ENCODE measurements around the gene EHD4.

Gene EHD4

DNA sequence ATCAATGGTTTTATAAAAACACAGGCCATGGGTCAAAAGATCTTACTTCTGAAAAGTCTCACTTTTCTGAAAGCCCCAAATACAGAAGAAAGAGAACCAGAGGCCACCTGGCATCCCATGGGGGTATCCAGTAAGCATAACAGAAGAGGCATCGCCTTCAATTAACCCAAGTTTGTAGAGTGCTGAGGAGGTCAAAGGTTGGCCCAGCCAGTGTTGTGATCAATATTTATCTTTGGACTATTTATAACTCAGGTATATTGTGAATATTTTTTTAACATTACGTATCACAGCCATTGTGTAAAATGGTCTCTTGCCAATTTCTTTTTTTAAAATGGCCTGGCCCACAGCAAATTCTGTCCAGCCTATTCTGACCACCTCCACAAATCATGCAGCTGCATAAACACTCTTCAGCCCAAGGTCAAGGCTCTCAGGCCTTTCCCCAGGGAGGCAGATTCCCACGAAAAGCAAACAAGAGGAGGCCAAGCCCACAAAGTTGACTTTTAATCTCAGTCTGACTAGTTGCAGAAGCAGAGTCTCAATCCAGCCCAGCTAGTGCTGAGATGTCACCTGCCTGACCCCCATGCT, 52.3 kb downstream of the EHD4 start:
- no peak for DNase-seq (ENCODE audit: low read depth in 2 of 2)

DNA sequence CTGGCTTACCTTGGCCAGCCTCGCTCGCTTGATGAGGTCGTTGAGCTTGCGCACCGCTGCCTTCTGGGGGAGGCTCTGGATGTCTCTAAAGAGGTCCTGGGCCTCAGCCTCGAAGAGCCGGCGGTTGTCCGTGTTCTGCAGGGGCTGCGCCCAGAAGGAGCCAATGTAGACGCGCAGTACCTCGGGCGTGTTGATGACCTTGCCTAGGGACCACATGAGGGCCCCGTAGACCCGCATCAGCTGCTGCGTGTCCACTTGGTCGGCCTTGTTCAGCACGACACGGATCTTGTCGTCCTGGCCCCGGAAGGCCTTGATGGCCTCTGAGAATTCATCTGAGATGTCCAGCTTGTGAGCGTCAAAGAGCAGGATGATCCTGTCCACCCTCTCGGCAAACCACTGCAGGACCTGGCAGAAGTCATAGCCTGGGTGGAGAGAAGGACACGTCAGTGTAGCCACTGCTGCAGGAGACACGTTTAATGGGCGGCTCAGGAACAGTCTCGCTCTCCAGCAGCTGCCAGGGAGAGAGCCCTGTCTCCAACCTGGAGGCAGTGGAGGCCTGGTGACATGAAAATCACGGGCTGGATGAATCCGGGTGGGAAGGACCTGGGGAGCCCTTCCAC, 53.0 kb downstream of the EHD4 start:
- DNase-seq (ENCODE audit: low read depth in 2 of 2): no peak

DNA sequence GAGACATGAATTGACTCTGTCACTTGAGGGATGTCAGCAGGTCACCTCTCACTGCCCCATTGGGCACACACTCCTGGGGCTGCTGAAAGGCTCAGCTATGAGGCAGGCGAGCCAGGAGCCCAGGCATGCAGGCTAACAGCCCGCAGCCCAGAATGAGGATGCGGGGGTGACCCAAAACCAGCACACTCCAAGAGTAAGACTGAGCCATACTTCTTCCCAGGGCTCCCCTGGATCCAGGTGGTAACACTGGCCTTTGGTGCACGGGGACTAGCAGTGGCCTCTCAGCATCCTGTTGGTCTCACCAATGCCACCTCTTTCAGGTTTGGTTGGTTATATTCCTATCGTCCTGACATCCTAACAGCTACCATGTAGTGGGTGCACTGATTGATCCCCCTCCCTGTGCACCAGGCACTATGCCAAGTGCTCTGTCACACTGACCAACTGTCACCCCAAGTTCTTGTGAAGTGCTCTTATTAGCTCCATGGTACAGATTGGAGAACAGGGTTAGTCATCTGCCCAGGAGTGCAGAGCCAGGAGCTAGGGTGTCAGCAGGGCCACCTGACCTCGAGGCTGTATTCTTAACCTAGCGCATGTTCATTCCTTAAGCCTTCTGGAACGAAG, 53.7 kb downstream of the EHD4 start:
- DNase-seq (ENCODE audit: low read depth in 2 of 2): no peak

DNA sequence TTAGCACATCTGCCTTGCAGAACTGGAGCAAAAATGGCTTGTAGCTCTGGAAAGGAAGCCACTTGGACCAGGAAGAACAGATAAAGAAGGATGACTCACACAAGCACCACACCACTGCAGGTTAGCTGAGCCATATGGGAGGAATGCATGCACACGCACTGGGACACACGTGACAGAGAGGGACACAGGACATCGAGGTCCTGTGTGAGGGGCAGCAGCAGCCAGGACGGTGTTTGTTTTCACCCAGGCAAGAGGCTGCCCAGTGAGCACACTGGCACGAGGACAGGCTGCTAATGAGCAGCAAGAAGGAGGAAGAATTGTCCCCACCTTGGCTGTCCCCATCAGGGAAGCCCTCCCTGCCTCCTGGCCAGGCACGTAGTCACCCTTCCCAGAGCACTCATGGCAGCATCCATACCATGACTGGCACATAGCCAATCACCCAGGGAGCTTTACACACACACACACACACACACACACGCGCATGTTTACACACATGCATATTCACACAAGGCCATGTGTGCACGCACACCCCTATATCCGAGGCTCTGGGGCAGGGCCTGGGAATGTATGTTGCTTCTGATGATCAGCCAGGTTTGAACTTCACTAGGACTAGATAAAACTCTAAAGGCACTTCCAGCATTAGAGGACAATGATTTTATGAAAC, 54.5 kb downstream of the EHD4 start:
- DNase-seq (ENCODE audit: low read depth in 2 of 2): no peak

DNA sequence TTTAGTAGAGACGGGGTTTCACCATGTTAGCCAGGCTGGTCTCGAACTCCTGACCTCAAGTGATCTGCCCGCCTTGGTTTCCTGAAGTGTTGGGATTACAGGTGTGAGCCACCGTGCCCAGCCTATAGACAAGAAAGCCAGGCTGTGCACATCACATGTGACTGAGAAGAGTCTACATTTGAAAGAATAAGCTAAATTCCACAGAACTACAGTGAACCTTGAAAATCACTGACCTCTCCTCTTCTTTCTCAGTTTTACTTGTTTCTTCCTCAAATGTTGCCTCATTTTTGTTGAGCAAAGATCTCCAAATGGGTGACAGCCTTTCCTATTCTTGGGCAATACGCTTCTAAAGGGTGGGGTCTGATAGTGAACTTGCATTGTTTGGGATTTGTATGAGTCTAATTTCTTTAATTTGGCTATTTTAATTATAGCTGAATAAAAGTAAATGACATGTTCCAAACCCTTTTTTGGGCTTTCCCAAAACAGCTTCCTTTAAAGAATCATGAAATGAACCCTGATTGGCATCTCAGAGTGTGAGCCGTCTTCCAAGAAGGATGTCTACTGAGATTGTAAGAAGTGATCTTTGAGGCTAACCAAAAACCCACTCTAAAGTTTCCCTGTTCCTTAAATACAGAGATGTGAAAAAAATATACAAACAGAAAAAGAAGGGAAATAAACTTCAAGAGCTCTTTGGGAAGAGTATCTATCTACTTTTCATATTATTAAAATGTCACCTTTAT, 56.9 kb downstream of the EHD4 start:
- no peak for DNase-seq (ENCODE audit: low read depth in 2 of 2)

DNA sequence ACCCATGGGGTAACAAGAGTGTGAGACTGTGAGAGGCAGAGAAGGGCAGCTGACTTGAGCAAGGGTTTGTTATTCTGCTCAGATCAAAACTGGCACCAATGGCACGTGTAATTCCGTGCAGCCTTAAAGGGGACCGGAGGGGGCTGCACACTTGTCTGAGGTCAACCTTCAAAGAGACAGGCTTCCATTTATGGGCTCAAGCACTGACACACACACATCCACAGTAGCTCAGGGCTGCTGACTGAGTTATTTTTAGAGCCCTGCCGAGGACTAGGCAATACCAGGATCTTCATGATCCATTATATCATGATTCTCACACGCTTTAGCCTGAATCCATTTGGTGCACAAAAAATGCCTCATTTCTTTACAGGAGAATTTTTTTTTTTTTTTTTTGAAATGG, 57.9 kb downstream of the EHD4 start:
- no peak for DNase-seq (ENCODE audit: low read depth in 2 of 2)

DNA sequence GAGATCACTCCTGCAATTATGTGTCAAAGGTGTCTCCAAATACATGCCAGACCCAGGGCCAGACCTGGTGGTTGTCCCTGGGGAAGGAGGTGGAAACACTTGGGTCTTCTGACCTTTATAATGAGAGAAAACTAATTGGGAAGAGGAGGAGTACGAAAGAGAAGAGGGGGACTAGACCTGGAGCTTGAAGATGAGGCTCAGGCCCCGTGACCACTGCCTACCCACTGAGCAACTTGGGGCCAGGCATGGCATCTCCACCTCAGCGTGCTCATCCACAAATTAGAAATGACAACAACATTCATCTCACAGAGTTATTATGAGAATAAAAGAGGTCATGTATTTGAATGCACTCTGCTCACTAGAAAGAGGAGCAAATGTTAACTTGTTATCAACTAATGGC, 59.1 kb downstream of the EHD4 start:
- no peak for DNase-seq (ENCODE audit: low read depth in 2 of 2)

DNA sequence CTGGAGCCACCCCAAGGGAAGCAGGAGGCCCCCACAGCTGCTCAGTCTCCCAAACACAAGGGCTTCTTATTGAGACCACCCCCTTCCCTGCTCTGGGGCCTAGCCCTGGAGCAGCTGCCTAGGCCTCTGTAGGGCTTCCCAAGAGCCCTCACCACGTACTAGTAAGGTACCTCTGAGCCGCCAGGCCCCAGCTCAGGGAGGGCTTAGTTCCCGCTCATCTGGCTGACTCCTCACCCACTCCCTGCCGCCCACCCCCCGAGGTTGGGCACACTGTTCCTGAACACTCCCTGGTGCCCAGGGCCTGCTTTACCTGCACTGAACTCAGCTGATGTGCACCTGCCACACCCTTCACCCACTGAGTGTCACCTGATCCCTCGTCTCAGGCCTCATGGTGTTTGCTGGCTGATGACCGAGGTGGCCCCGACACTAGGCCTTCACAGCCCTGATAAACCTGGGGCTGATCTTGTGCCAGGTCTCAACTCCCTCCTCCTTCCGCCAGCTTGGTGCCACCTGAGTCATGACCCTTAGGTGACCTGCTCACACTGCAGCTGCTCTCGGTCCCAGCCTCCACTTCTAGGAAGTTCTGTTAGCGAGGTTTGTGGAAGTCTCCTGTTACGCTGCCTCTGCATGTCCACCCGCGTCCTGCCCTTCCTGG, 60.5 kb downstream of the EHD4 start:
- DNase-seq (ENCODE audit: low read depth in 2 of 2): no peak

DNA sequence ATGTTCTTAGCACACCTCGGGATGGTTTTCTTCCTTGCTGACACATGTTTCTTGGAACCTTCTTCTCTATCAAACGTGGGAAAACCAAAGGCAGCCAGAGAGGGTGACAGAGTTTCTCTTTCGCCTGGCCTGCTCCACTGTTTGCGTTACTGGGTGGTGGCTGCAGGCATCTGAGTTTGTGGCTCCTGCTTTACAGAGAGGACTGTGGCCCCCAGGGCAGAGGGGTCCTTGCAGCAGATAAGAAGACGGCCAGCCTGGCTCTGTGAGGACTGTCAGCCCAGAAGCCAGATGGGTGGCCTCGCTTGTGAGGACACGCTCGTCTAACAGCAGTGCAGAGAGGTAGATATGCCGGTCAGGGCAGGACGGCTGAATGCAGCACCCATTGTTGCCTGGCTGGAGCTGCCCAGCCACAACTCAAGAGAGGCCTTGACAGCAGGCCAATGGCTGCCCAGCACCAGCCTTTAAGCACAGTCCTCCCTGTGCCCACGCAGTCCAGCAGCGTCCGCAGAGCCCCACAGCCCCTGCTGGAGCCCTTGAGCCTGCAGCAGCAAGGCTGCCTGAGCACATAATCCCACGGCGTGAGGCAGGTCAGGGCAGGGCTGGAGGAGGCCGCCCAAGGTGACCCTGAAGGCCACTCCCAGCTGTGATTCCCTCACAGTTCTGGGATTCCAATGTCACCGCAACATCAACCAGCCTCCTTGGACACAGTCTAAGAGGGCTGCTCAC, 63.5 kb downstream of the EHD4 start:
- no peak for DNase-seq (ENCODE audit: low read depth in 2 of 2)

DNA sequence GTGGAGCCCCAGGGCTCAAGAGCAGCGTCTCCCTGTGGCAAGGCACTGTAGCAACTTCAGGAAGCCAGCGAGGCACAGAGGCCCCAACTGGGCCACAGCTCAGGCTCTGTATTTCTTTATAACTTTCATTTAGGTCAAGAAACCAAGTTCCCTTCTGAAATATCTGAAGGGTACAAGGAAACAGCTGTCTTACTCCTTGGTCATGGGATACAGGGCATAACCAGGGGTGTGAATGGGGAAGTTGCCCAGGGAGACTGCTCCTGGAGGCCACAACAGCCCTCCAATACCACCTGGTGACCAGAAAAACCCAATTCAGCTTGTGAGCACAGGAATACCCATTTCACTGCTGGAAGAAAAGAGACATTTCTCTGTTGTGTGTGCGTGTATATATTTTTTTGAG, 65.2 kb downstream of the EHD4 start:
- DNase-seq (ENCODE audit: low read depth in 2 of 2): no peak

DNA sequence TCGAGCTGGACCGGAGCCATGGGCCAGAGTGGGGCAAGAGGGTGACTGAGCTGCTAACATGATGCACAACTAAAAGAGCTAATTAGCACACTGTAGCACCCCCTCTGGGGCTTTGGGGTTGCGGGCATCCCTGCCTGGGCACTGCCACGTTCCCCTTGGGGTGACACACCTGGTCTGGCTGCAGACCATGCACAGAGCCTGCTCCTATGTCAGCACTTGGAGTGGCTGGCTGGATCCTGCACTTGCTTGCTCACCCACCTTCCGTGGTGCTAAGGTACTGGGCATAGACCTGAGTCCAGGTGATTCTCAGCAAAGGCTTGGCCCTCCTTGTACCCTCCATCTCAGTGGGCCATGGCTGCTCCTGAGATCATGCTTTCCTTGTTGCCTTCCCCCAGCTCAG, 65.7 kb downstream of the EHD4 start:
- DNase-seq (ENCODE audit: low read depth in 2 of 2): no peak

DNA sequence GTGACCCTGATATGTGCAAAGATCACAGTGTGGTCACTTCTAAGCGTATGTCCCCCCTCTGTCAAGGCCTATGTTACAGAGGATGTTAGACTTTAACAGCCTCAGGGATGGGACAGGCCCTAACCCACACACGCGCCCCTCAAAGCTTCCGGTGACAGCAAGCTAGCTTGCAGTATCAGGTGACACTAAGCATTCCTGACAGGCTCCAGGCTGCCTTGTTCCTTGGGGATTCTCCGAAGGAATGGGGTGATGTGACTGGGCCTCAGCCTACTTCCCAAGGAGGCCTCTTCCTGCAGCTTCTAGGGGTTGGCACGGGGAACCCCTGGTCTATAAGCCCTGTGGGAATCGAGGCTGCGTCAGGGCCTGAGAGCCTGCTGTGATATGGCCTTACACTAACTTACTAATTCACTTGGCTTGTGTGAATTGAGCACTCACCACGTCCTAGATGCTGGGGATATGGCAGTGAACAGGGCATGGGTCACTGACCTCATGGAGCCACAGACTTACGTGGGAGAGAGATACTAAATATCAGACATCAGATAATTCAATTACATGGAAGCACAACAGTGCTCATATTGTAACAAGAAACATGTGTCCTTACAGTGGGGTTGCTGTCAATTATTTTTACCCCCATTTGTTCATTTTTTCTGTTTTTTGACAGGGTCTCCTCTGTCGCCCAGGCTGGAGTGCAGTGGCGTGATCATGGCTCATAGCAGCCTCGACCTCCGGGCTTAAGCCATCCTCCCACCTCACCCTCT, 67.1 kb downstream of the EHD4 start:
- DNase-seq (ENCODE audit: low read depth in 2 of 2): no peak

DNA sequence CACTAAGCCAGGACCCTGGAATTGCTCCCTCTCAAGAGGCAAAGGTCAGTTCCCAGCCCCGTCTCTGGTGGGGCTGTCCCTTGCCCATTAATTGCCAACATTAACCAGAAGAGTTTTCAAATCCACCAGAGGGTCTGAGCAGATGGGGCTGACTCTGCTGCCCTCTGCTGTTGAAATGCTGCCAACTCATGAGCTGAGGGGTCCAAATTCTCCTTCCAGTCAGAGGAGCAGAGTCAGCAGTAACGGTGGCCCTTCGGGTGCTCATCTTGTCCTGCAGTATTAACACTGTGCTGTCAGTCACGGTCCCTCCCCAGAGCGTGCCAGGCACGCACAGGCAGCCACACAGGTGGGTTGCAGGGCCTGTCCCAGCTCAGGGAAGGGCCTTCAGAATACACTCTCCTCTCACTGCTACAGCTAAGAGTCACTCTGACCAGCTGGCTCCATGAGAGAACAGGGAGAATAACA, 67.8 kb downstream of the EHD4 start:
- DNase-seq (ENCODE audit: low read depth in 2 of 2): peak; percentile 43 to 48

DNA sequence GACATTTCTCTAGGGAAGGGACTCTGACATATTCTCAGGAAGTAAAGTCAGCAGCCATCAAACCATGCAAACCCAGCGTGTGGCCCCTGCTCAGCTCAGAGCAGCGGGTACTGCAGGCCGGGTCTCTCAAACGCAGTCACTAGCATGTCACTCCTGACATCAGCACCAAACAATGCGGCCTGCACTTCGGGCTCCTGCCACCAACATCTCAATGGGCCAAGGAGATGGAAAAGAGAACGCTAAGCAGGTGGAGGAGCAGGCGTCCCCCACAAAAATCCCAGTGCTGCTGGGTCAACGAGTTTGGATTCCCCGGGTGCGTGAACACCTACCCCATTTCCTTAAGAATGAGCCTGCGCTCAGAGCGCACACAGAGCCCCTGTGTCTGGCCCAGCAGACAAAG, 68.6 kb downstream of the EHD4 start:
- DNase-seq (ENCODE audit: low read depth in 2 of 2): no peak

DNA sequence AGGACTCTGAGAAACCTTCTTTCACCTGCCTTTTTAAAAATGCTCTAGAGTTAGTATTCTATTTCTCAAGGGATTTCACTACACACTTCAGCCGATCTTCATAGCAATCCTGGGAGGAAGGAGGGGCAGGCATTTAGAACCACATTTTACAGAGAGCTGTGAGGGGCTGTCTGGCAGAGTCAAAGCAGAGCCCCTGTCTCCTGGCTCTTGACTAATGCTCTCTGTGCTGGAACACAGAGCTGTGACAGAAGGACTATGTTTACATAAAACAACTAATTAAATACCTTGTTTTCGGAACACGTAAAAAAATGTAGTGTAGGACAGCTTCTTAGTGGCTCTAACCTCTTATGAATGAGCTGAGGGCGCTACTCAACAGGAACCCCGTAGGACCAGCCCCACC, 70.9 kb downstream of the EHD4 start:
- DNase-seq (ENCODE audit: low read depth in 2 of 2): no peak

DNA sequence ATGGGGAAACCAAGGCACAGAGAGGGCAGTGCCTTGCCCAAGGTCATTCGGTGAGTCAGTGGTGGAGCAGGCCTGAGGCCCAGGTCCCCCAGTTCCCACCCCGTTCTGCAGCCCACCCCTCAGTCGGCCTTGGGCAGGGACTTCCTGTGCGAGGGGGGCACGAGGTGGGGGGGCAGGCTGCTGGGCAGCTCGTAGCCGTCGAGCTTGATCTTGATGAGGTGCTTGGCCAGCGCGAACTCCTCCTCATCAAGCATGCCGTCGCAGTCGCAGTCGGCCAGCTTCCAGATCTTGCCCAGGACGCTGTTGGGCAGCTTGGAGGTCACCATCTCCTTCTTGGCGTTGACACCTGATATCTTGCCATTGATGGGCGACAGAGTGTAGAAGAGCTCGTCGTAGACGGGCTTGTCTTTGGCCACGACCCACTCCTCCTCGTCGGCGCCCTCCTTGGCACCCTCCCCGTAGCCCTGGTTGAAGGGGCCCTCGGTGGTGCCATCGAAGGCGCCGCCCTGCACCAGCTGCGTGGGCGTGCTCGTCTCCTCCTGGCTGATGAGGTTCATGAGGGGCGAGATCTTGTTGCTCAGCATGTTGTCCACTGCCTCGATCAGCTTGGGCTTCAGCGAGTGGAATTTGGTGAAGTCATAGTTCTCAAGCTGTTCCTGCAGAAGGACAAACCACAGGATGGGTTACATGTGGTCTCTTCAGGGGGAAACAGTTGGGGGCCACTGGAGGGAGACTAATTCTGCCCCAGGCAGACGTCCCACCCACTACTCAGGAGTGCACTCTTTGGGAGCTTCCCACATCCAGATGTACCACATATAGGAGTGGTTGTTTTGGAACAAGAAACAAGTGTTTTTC, 71.6 kb downstream of the EHD4 start:
- DNase-seq (ENCODE audit: low read depth in 2 of 2): no peak

DNA sequence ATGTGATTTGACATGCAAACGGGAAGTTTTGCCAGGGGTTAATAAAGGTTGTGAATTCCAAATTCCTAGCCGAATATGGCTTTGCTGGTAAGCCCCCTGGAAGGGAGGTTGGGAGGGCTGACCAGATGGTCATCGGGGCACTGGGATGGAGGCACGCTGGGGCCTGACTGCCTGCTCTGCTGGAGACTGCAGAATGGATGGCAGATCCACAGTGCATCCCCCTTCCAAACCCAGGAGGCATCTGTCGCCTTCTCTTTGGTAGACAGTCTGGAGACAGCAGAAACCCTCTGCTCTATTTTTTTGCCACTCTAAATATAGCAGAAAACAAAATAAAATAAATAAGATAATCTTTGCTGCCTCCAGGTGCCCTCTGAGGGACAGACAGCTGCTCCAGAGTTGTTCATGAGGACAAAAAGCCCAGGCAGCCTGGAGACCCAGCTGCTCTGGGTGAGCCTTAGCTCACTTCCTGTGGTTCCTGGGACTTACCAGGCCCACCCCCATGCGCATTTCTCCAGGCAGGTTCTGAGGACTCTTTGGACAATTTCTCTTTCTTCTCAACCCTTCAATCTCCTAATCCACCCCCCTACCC, 72.4 kb downstream of the EHD4 start:
- no peak for DNase-seq (ENCODE audit: low read depth in 2 of 2)

DNA sequence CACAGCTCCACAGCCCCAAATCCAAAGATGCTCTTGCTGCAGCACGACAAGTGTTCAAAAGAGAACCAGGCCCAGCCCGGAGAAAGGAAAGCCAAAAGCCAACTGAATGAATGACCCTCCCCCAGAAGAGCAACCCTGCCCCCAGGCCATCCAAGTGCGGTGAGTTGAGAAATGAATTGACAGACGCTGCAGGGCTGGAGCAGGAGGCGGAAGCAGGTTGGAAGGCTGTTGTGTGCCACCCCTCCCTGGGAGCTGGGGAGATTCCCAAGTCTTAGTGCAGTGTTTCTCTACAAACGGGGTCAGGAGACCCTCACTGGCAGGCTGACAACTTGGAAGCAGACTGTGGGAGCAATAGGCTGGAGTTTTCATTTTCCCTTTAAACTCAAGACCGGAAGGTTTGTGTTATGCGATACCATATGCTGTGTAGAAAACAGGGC, 75.0 kb downstream of the EHD4 start:
- DNase-seq (ENCODE audit: low read depth in 2 of 2): no peak

DNA sequence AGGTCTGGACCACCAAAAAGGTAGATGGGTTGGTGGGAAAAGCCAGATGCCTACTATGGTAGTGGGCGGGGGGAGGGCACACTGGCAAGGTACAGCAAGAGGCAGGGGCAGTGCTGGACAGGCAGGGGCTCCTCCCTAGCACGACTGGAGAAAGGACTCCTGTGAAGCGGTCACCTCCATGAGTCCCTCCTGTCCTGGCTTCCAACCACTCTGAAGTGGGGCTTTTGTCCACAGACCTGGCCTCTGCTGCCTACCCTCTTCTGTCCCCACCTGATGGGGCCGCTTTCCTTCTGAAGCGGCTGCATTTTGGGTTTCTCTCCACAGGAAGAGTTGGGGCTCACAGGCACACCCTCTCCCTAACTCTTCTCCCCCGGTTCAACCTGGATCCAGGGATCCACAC, 75.8 kb downstream of the EHD4 start:
- no peak for DNase-seq (ENCODE audit: low read depth in 2 of 2)

Measured in stimulated activated CD4-positive, alpha-beta T cell treated with anti-CD3 and anti-CD28 coated beads, Interleukin-12 subunit alpha, Interleukin-12 subunit beta, amount 100 ng/mL, for 24 hours (primary cell).